ENCODE results near the gene PAX8.

The PAX8 gene

GRCh38 chr2:113203901-113204519, 74.7 kb downstream of the PAX8 start:
- DNase-seq (ENCODE audit: low spot score): peak; percentile 75
- H3K27ac ChIP-seq: peak overlapping the region; percentile 61
- POLR2A ChIA-PET (ENCODE audit: low non-redundant PET): no interaction called here
- no peak; the same call in 1 of the 2 replicates for TF ChIP-seq CTCF (conservative IDR thresholded peaks at IDR 0.05; ENCODE audit: low read depth)
- CTCF ChIA-PET: interaction anchor here (0.7 to 1.9 kb wide), 7 partner anchors 36 to 204 kb away, joined by 3 to 7 read pairs (median 3); no protein-coding TSS in a partner anchor

GRCh38 chr2:113203217-113203530, 75.5 kb downstream of the PAX8 start:
- TF ChIP-seq CTCF (conservative IDR thresholded peaks at IDR 0.05; ENCODE audit: low read depth): no peak
- no peak overlapping the region for H3K27ac ChIP-seq
- DNase-seq (ENCODE audit: low spot score): no peak
- POLR2A ChIA-PET (ENCODE audit: low non-redundant PET): interaction anchor here (0.6 kb wide), 1 partner anchor 46 kb away, joined by 3 read pairs; no protein-coding TSS in a partner anchor
- CTCF ChIA-PET: interaction anchor here (1.1 to 1.9 kb wide), 2 partner anchors 187 to 205 kb away, joined by 3 to 6 read pairs; no protein-coding TSS in a partner anchor

- TF ChIP-seq CTCF (conservative IDR thresholded peaks at IDR 0.05; ENCODE audit: low read depth): no peak
- ChIA-PET POLR2A (ENCODE audit: low non-redundant PET) (interaction anchor here (0.6 kb wide), 1 partner anchor 46 kb away, joined by 3 read pairs; no protein-coding TSS in a partner anchor), CTCF (interaction anchor here (0.6 to 1.9 kb wide), 5 partner anchors 18 to 205 kb away, joined by 3 to 6 read pairs (median 3); no protein-coding TSS in a partner anchor)
These were observed 76.2 kb downstream of the PAX8 start for GRCh38 chr2:113202305-113203216.

GRCh38 chr2:113201496-113202304, 77.0 kb downstream of the PAX8 start:
- ChIA-PET CTCF (interaction anchor here (0.6 to 1.1 kb wide), 5 partner anchors 46 to 452 kb away, joined by 3 to 4 read pairs (median 3); no protein-coding TSS in a partner anchor), POLR2A (ENCODE audit: low non-redundant PET) (no interaction called here)
- H3K27ac ChIP-seq: peak overlapping the region; percentile 90
- DNase-seq (ENCODE audit: low spot score): no peak
- TF ChIP-seq CTCF (conservative IDR thresholded peaks at IDR 0.05; ENCODE audit: low read depth): no peak

More at GRCh38 chr2:113202305-113203216, 76.2 kb downstream of the PAX8 start:
- no peak for DNase-seq (ENCODE audit: low spot score)
- peak overlapping the region; percentile 90 for H3K27ac ChIP-seq

GRCh38 chr2:113200736-113201490, 77.8 kb downstream of the PAX8 start:
- peak; percentile 35 for DNase-seq (ENCODE audit: low spot score)
- POLR2A ChIA-PET (ENCODE audit: low non-redundant PET): no interaction called here
- CTCF ChIA-PET: interaction anchor here (0.8 to 1.1 kb wide), 4 partner anchors 45 to 451 kb away, joined by 3 read pairs; no protein-coding TSS in a partner anchor
- no peak for TF ChIP-seq CTCF (conservative IDR thresholded peaks at IDR 0.05; ENCODE audit: low read depth)
- peak overlapping the region; percentile 90 for H3K27ac ChIP-seq
